ENCODE data around the gene ANKS1B.

The ANKS1B gene

GRCh38 chr12:99455350-99456035, 529.2 kb downstream of the ANKS1B start (continued):
- TF ChIP-seq ZNF792 (tag by site-specific recombination; IDR thresholded peaks at IDR 0.05), result no peak
- peak; percentile 43; the same call in 1 of the 2 replicates for TF ChIP-seq FEZF1 (tag by site-specific recombination; IDR thresholded peaks at IDR 0.05)
- TF ChIP-seq KLF7 (tag by site-specific recombination; IDR thresholded peaks at IDR 0.05; ENCODE audit: borderline replicate concordance), result no peak

- no peaks in the 10 kb centered on the region for H3K36me3 ChIP-seq (ENCODE audit: control insufficient read depth in 2 of 2, insufficient read depth in 1 of 2, low read length in 2 of 2)
- no peak overlapping the region for H3K4me3 ChIP-seq (ENCODE audit: low read depth, low read length)
- no peak for TF ChIP-seq ZNF23 (tag by site-specific recombination; IDR thresholded peaks at IDR 0.05; ENCODE audit: borderline replicate concordance)
- TF ChIP-seq ZNF114 (tag by site-specific recombination; IDR thresholded peaks at IDR 0.05), result no peak
- no peak for TF ChIP-seq ZBTB11 (tag by site-specific recombination; conservative IDR thresholded peaks at IDR 0.05; ENCODE audit: low read depth)
- no peak for TF ChIP-seq ZNF274 (IDR thresholded peaks at IDR 0.05; ENCODE audit: low read length)
- no peak for TF ChIP-seq ZNF274 (tag by site-specific recombination; IDR thresholded peaks at IDR 0.05; ENCODE audit: borderline replicate concordance)
- TF ChIP-seq ZNF792 (tag by site-specific recombination; IDR thresholded peaks at IDR 0.05), result no peak
- no peak for TF ChIP-seq PRDM4 (tag by site-specific recombination; IDR thresholded peaks at IDR 0.05)
- TF ChIP-seq PRDM6 (tag by site-specific recombination; IDR thresholded peaks at IDR 0.05), result no peak
- TF ChIP-seq ZNF548 (tag by site-specific recombination; IDR thresholded peaks at IDR 0.05), result no peak
- TF ChIP-seq ZBTB20 (tag by site-specific recombination; IDR thresholded peaks at IDR 0.05), result no peak
- no peak for TF ChIP-seq ZNF449 (tag by site-specific recombination; IDR thresholded peaks at IDR 0.05)
- TF ChIP-seq ZNF391 (tag by site-specific recombination; IDR thresholded peaks at IDR 0.05; ENCODE audit: borderline replicate concordance, low read depth), result no peak
- no peak for TF ChIP-seq MZF1 (tag by site-specific recombination; IDR thresholded peaks at IDR 0.05; ENCODE audit: borderline replicate concordance)
- no peak for TF ChIP-seq ZNF48 (tag by site-specific recombination; IDR thresholded peaks at IDR 0.05)
- TF ChIP-seq GLI2 (tag by site-specific recombination; IDR thresholded peaks at IDR 0.05; ENCODE audit: borderline replicate concordance, low read depth), result no peak
- TF ChIP-seq PRDM2 (tag by site-specific recombination; IDR thresholded peaks at IDR 0.05; ENCODE audit: borderline replicate concordance), result no peak
- TF ChIP-seq ZNF670 (tag by site-specific recombination; IDR thresholded peaks at IDR 0.05; ENCODE audit: low read depth), result no peak
- no peak overlapping the region for H3K27ac ChIP-seq (ENCODE audit: extremely low read depth, low read depth, low read length)
- POLR2A ChIA-PET, result no interaction called here
- no peaks in the 10 kb centered on the region; the same call in 1 of the 2 replicates for H3K9me3 ChIP-seq (ENCODE audit: control insufficient read depth, insufficient read depth, low read depth, low read length)
- CTCF ChIA-PET, result no interaction called here
- no peaks in the 10 kb centered on the region for H3K4me1 ChIP-seq (ENCODE audit: control insufficient read depth, insufficient read depth, low read length)
Observed at GRCh38 chr12:99454539-99455172, 530.1 kb downstream of the ANKS1B start.

Measured in HEK293 (cell line).